H9 (cell line): ENCODE results near the gene FRYL. TPM values are rescaled to one million over a fixed set of nuclear protein-coding genes. Genes with fewer than 3 reads are reported as not detected.

ENCODE experiments used
- DNase-seq: peaks from one replicate; pipeline ENCODE4 v3.0.0-alpha.2; 2017
- H2AFZ ChIP-seq: one replicate; pipeline ENCODE4 v1.6.1; 2013; ENCODE audit warnings: mild to moderate bottlenecking, low read length, control low read depth, moderate library complexity
- H2AK5ac ChIP-seq: 2 replicates; pipeline ENCODE4 v1.6.1; 2013; ENCODE audit warnings: low read length, control low read depth, mixed read lengths; ENCODE audit not compliant: insufficient read length
- H2BK120ac ChIP-seq: one replicate; pipeline ENCODE4 v1.6.1; 2013; ENCODE audit warnings: low read depth, mild to moderate bottlenecking, low read length, control low read depth, inconsistent platforms; ENCODE audit not compliant: poor library complexity, severe bottlenecking
- H2BK12ac ChIP-seq: 2 replicates; pipeline ENCODE4 v1.6.1; 2013; ENCODE audit warnings: low read length, control low read depth, mixed read lengths, low read depth; ENCODE audit not compliant: insufficient read length
- H2BK15ac ChIP-seq: 2 replicates; pipeline ENCODE4 v1.6.1; 2013; ENCODE audit warnings: low read depth, low read length, control low read depth
- H2BK20ac ChIP-seq: one replicate; pipeline ENCODE4 v1.6.1; 2013; ENCODE audit warnings: low read depth, mild to moderate bottlenecking, low read length, control low read depth, inconsistent platforms; ENCODE audit not compliant: poor library complexity, severe bottlenecking
- H2BK5ac ChIP-seq: 2 replicates; pipeline ENCODE4 v1.6.1; 2013; ENCODE audit warnings: low read length, control low read depth, mixed read lengths; ENCODE audit not compliant: insufficient read length
- H3K14ac ChIP-seq: 2 replicates; pipeline ENCODE4 v1.6.1; 2013; ENCODE audit warnings: low read length, control low read depth; ENCODE audit not compliant: insufficient read depth
- H3K18ac ChIP-seq: 2 replicates; pipeline ENCODE4 v1.6.1; 2013; ENCODE audit warnings: low read depth, mild to moderate bottlenecking, mixed read lengths, low read length, control low read depth; ENCODE audit not compliant: insufficient read length
- H3K23ac ChIP-seq: 2 replicates; pipeline ENCODE4 v1.6.1; 2013; ENCODE audit warnings: low read length, control low read depth, mixed read lengths, low read depth; ENCODE audit not compliant: insufficient read length
- H3K23me2 ChIP-seq: 2 replicates; pipeline ENCODE4 v1.6.1; 2013; ENCODE audit warnings: low read depth, mild to moderate bottlenecking, mixed read lengths, low read length, control low read depth; ENCODE audit not compliant: insufficient read length, poor library complexity, severe bottlenecking
- H3K27ac ChIP-seq: 2 replicates; pipeline ENCODE4 v1.5.1; 2013; ENCODE audit warnings: low read length, control low read depth, mixed read lengths, low read depth; ENCODE audit not compliant: insufficient read length
- H3K27me3 ChIP-seq: 2 replicates; pipeline ENCODE4 v1.6.1; 2013; ENCODE audit warnings: low read length, control low read depth, inconsistent platforms; ENCODE audit not compliant: insufficient read depth
- H3K4ac ChIP-seq: 2 replicates; pipeline ENCODE4 v1.6.1; 2013; ENCODE audit warnings: low read depth, mild to moderate bottlenecking, control low read depth, inconsistent platforms, low read length, moderate library complexity
- H3K4me1 ChIP-seq: 2 replicates; pipeline ENCODE4 v1.6.1; 2013; ENCODE audit warnings: low read length, control low read depth, inconsistent platforms; ENCODE audit not compliant: insufficient read depth
- H3K4me2 ChIP-seq: 2 replicates; pipeline ENCODE4 v1.6.1; 2013; ENCODE audit warnings: low read length, control low read depth, mixed read lengths; ENCODE audit not compliant: insufficient read length, insufficient read depth
- H3K56ac ChIP-seq: 2 replicates; pipeline ENCODE4 v1.6.1; 2013; ENCODE audit warnings: low read depth, mild to moderate bottlenecking, mixed read lengths, low read length, control low read depth; ENCODE audit not compliant: insufficient read length
- H3K79me1 ChIP-seq: 2 replicates; pipeline ENCODE4 v1.6.1; 2013; ENCODE audit warnings: low read depth, mild to moderate bottlenecking, moderate library complexity, low read length, control low read depth, inconsistent platforms; ENCODE audit not compliant: insufficient read depth, poor library complexity, severe bottlenecking
- H3K79me2 ChIP-seq: 2 replicates; pipeline ENCODE4 v1.6.1; 2013; ENCODE audit warnings: low read length, control low read depth, inconsistent platforms; ENCODE audit not compliant: insufficient read depth
- H3K9ac ChIP-seq: 2 replicates; pipeline ENCODE4 v1.6.1; 2013; ENCODE audit warnings: low read length, control low read depth, mixed read lengths; ENCODE audit not compliant: insufficient read length; ENCODE audit errors: extremely low read depth
- H3K9me3 ChIP-seq: one replicate; pipeline ENCODE4 v1.6.1; 2013; ENCODE audit warnings: low read depth, low read length, inconsistent platforms; ENCODE audit not compliant: control insufficient read depth
- H3T11ph ChIP-seq: one replicate; pipeline ENCODE4 v1.6.1; 2013; ENCODE audit warnings: mild to moderate bottlenecking, low read length, control low read depth, inconsistent platforms
- H4K20me1 ChIP-seq: one replicate; pipeline ENCODE4 v1.6.1; 2013; ENCODE audit not compliant: control insufficient read depth, insufficient read length, insufficient read depth
- H4K5ac ChIP-seq: 2 replicates; pipeline ENCODE4 v1.6.1; 2013; ENCODE audit warnings: low read depth, mild to moderate bottlenecking, mixed read lengths, low read length, control low read depth; ENCODE audit not compliant: insufficient read length
- H4K8ac ChIP-seq: replicated peaks from 2 replicates; pipeline ENCODE4 v1.6.1; 2013; ENCODE audit warnings: low read length, control low read depth, mixed read lengths, low read depth; ENCODE audit not compliant: insufficient read length
- H4K91ac ChIP-seq: 2 replicates; pipeline ENCODE4 v1.6.1; 2013; ENCODE audit warnings: low read depth, mild to moderate bottlenecking, moderate library complexity, mixed read lengths, low read length, control low read depth; ENCODE audit not compliant: insufficient read length
- H3K27ac Mint-ChIP-seq, 3 experiments: 2 replicates in 2 of 3; 3 replicates in 1 of 3; pipeline ENCODE4 v1.8.0; 2020 to 2021; ENCODE audit warnings: mixed read lengths in 3 of 3, mild to moderate bottlenecking in 1 of 3, moderate library complexity in 1 of 3
- H3K27me3 Mint-ChIP-seq: 2 replicates; pipeline ENCODE4 v1.8.0; 2021; ENCODE audit warnings: low read depth, mild to moderate bottlenecking, moderate library complexity, mixed read lengths
- H3K36me3 Mint-ChIP-seq, 3 experiments: 2 replicates in 2 of 3; 3 replicates in 1 of 3; pipeline ENCODE4 v1.8.0; 2020 to 2021; ENCODE audit warnings: low read depth in 3 of 3, mixed read lengths in 3 of 3; ENCODE audit not compliant: insufficient read depth in 1 of 3
- H3K4me1 Mint-ChIP-seq, 2 experiments: 2 replicates each; pipeline ENCODE4 v1.8.0; 2020; ENCODE audit warnings: mixed read lengths in 2 of 2
- H3K4me3 Mint-ChIP-seq, 2 experiments: 2 replicates in 1 of 2; 3 replicates in 1 of 2; pipeline ENCODE4 v1.8.0; 2020 to 2021; ENCODE audit warnings: mild to moderate bottlenecking in 2 of 2, mixed read lengths in 2 of 2, moderate library complexity in 1 of 2
- H3K9me3 Mint-ChIP-seq, 2 experiments: 2 replicates in 1 of 2; 3 replicates in 1 of 2; pipeline ENCODE4 v1.8.0; 2020; ENCODE audit warnings: mild to moderate bottlenecking in 2 of 2, mixed read lengths in 2 of 2, moderate library complexity in 1 of 2
- CTCF ChIP-seq: fragments of 200-600 bp; sonication (generic); conservative IDR thresholded peaks from 3 replicates; pipeline ENCODE4 v1.8.0; 2021; ENCODE audit warnings: antibody characterized with exemption, mild to moderate bottlenecking
- WGBS: extraction: QIAGEN DNeasy Blood & Tissue Kit; methylation state at CpG from one replicate; pipeline ENCODE4 v1.1.7; 2013; ENCODE audit warnings: missing lambda C conversion rate, low lambda C conversion rate, mixed read lengths; ENCODE audit not compliant: insufficient read length; ENCODE audit errors: extremely low coverage; 5-methylcytosine and 5-hydroxymethylcytosine counted together
- total RNA-seq: library from RNA; stranded (reverse); gene quantifications from 2 replicates; pipeline ENCODE4 v1.2.1, GENCODE V29; 2021

FRYL gene
- total RNA-seq, 1 experiment from 2014 or later: 31.5 TPM

DNA sequence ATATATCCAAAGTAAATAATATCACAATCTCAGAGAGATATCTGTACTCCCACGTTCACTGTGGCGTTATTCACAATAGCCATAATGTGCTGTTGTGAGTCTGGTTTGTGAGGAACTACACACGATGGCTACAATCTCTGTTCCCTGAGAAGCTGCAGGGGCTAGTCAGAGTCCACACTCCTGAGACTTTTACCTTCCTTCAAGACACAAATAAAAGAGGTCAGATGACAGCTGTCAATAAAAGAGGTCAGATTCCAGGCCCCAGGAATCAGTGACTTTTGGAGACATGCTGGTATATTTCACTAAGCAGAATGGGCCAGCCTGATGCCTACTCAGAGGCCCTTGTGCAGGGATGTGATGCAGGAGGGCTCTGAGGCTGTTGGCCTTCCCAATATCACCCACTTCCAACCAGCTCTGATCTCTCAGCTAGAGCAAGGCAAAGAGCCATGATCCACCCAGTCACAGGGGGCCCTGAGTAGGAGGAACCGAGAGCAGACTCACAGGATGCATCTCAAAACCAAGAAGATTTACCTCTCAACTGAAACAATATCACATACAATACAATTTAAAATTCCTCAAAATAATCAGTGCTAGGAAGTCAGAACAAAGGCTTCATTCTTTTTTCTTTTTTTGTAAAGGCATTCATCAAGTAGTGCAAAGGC lies 13.8 kb downstream of the FRYL start:
- H2AFZ ChIP-seq: no peak overlapping the region
- Mint-ChIP-seq H3K27ac (0 out of 7 replicates have a peak overlapping the region, but pooled peaks of 1 of the 3 experiments have one; percentile 28), H3K36me3 (no peaks in the 10 kb centered on the region), H3K4me1 (peaks cover 14% of the 10 kb centered on the region in 2 experiments), H3K27me3 (no peaks in the 10 kb centered on the region), H3K9me3 (no peaks in the 10 kb centered on the region), H3K4me3 (no peak overlapping the region)
- H2BK12ac ChIP-seq: no peak overlapping the region
- no peak overlapping the region for H3K9ac ChIP-seq
- no peak overlapping the region for H3K18ac ChIP-seq
- H2AK5ac ChIP-seq: no peak overlapping the region
- H3K79me1 ChIP-seq: peaks cover 5% of the 10 kb centered on the region
- H3K23me2 ChIP-seq: no peaks in the 10 kb centered on the region
- no peak overlapping the region for H2BK20ac ChIP-seq
- no peak overlapping the region for H4K8ac ChIP-seq
- no peak overlapping the region for H2BK120ac ChIP-seq
- no peak overlapping the region for H3K27ac ChIP-seq
- H4K20me1 ChIP-seq: no peaks in the 10 kb centered on the region
- no peaks in the 10 kb centered on the region for H3K4me1 ChIP-seq
- DNase-seq: no peak
- no peaks in the 10 kb centered on the region for H3K9me3 ChIP-seq
- H3K27me3 ChIP-seq: no peaks in the 10 kb centered on the region
- no peak overlapping the region for H4K5ac ChIP-seq
- no peak overlapping the region for H3T11ph ChIP-seq
- H3K14ac ChIP-seq: no peak overlapping the region
- TF ChIP-seq CTCF: no peak
- no peak overlapping the region for H2BK15ac ChIP-seq
- H3K4me2 ChIP-seq: no peak overlapping the region
- H3K4ac ChIP-seq: no peak overlapping the region
- H3K56ac ChIP-seq: no peak overlapping the region
- WGBS: no CpG with 5 or more reads among the region's 4 CpGs
- H2BK5ac ChIP-seq: no peak overlapping the region
- no peak overlapping the region for H3K23ac ChIP-seq
- H3K79me2 ChIP-seq: peaks cover 20% of the 10 kb centered on the region; the same call in 1 of the 2 replicates
- no peak overlapping the region for H4K91ac ChIP-seq
